PFSK-1 (cell line): ENCODE data around the gene FSHR.

ENCODE experiments used
- FOXP2 ChIP-seq: optimal IDR thresholded peaks from 2 replicates; pipeline ENCODE3; 2011; ENCODE audit warnings: borderline replicate concordance, control low read depth, inconsistent platforms; ENCODE audit not compliant: insufficient read depth; ENCODE audit errors: extremely low read length, extremely low read depth
- POLR2AphosphoS5 ChIP-seq: IDR thresholded peaks from 2 replicates; pipeline ENCODE4 v1.6.1; 2012; ENCODE audit warnings: low read depth, mild to moderate bottlenecking, control low read depth, low read length, moderate library complexity
- TAF1 ChIP-seq: IDR thresholded peaks from 2 replicates; pipeline ENCODE4 v1.6.1; 2012; ENCODE audit warnings: low read length, control low read depth, borderline replicate concordance; ENCODE audit not compliant: insufficient read depth
- TF ChIP-seq, protein P1 (sequence below), 2 experiments: IDR thresholded peaks; 2 replicates each; pipeline versions ENCODE4 v1.6.1 to v1.8.0; 2011 to 2012; ENCODE audit warnings: low read depth in 2 of 2, low read length in 2 of 2, control low read depth in 1 of 2, inconsistent platforms in 1 of 2, mild to moderate bottlenecking in 1 of 2, moderate library complexity in 1 of 2; ENCODE audit not compliant: insufficient read depth in 1 of 2

- TF ChIP-seq POLR2AphosphoS5 = no peak
- no peak for TF ChIP-seq TAF1
- TF ChIP-seq, protein P1, sequence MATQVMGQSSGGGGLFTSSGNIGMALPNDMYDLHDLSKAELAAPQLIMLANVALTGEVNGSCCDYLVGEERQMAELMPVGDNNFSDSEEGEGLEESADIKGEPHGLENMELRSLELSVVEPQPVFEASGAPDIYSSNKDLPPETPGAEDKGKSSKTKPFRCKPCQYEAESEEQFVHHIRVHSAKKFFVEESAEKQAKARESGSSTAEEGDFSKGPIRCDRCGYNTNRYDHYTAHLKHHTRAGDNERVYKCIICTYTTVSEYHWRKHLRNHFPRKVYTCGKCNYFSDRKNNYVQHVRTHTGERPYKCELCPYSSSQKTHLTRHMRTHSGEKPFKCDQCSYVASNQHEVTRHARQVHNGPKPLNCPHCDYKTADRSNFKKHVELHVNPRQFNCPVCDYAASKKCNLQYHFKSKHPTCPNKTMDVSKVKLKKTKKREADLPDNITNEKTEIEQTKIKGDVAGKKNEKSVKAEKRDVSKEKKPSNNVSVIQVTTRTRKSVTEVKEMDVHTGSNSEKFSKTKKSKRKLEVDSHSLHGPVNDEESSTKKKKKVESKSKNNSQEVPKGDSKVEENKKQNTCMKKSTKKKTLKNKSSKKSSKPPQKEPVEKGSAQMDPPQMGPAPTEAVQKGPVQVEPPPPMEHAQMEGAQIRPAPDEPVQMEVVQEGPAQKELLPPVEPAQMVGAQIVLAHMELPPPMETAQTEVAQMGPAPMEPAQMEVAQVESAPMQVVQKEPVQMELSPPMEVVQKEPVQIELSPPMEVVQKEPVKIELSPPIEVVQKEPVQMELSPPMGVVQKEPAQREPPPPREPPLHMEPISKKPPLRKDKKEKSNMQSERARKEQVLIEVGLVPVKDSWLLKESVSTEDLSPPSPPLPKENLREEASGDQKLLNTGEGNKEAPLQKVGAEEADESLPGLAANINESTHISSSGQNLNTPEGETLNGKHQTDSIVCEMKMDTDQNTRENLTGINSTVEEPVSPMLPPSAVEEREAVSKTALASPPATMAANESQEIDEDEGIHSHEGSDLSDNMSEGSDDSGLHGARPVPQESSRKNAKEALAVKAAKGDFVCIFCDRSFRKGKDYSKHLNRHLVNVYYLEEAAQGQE (IDR thresholded peaks at IDR 0.05; ENCODE audit: insufficient read depth in 1 of 2, low read depth in 2 of 2, low read length in 2 of 2) = no peak
- no peak for TF ChIP-seq FOXP2
Measured at GRCh38 chr2:48948400-48949125, 205.8 kb downstream of the FSHR start.
